ENCODE results near the gene FOXC1. TPM values are rescaled to one million over a fixed set of nuclear protein-coding genes. Genes with fewer than 3 reads are reported as not detected.

Gene FOXC1
- total RNA-seq, 1 experiment from 2014 or later, result not detected

DNA sequence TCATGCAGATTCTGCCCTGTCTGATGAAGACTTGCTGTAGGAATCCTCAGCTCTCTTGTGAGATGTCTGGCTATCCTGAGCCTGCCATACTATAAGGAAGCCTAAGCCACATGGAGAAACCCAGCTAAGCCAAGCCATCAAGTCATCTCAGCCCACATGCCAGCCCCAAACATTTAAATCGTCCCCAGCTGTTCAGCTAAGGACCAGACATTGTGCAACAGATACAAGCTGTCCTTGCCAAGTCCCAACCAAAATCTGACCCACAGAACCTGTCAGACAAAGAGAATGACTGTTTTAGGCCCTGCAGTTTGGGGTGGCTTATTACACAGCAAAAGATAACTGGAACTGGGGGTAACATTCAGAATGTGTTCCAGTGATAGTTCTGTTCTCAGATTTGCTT lies 36.8 kb upstream of the FOXC1 start:
- H2BK15ac ChIP-seq (ENCODE audit: low read depth, low read length), result no peak overlapping the region
- H3K9me3 Mint-ChIP-seq, result peaks cover 5 to 9% of the 10 kb centered on the region in 2 experiments
- TF ChIP-seq, protein P1, sequence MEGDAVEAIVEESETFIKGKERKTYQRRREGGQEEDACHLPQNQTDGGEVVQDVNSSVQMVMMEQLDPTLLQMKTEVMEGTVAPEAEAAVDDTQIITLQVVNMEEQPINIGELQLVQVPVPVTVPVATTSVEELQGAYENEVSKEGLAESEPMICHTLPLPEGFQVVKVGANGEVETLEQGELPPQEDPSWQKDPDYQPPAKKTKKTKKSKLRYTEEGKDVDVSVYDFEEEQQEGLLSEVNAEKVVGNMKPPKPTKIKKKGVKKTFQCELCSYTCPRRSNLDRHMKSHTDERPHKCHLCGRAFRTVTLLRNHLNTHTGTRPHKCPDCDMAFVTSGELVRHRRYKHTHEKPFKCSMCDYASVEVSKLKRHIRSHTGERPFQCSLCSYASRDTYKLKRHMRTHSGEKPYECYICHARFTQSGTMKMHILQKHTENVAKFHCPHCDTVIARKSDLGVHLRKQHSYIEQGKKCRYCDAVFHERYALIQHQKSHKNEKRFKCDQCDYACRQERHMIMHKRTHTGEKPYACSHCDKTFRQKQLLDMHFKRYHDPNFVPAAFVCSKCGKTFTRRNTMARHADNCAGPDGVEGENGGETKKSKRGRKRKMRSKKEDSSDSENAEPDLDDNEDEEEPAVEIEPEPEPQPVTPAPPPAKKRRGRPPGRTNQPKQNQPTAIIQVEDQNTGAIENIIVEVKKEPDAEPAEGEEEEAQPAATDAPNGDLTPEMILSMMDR (conservative IDR thresholded peaks at IDR 0.05), result no peak

More for the DNA sequence above, 36.8 kb upstream of the FOXC1 start:
- Histone ChIP-seq H3K27ac (ENCODE audit: insufficient read length, low read depth, low read length) (no peak overlapping the region), H2BK120ac (ENCODE audit: low read depth, low read length, poor library complexity, severe bottlenecking) (no peak overlapping the region), H2AK5ac (ENCODE audit: insufficient read length, low read length) (no peak overlapping the region), H3K14ac (ENCODE audit: insufficient read depth, low read length) (no peak overlapping the region), H4K8ac (replicated peaks; ENCODE audit: insufficient read length, low read depth, low read length) (no peak overlapping the region), H2BK20ac (ENCODE audit: low read depth, low read length, poor library complexity, severe bottlenecking) (no peak overlapping the region), H3K79me2 (ENCODE audit: insufficient read depth, low read length) (no peaks in the 10 kb centered on the region), H3T11ph (ENCODE audit: low read length) (no peak overlapping the region), H3K27me3 (ENCODE audit: insufficient read depth, low read length) (no peaks in the 10 kb centered on the region), H2BK12ac (ENCODE audit: insufficient read length, low read depth, low read length) (no peak overlapping the region), H2AFZ (ENCODE audit: low read length) (no peak overlapping the region), H4K5ac (ENCODE audit: insufficient read length, low read depth, low read length) (no peak overlapping the region), H3K23me2 (ENCODE audit: insufficient read length, low read depth, low read length, poor library complexity, severe bottlenecking) (no peaks in the 10 kb centered on the region), H3K9me3 (ENCODE audit: control insufficient read depth, low read depth, low read length) (no peaks in the 10 kb centered on the region), H2BK5ac (ENCODE audit: insufficient read length, low read length) (no peak overlapping the region), H3K79me1 (ENCODE audit: insufficient read depth, low read depth, low read length, poor library complexity, severe bottlenecking) (no peaks in the 10 kb centered on the region), H4K91ac (ENCODE audit: insufficient read length, low read depth, low read length) (no peak overlapping the region), H3K4me2 (ENCODE audit: insufficient read depth, insufficient read length, low read length) (no peak overlapping the region), H3K9ac (ENCODE audit: extremely low read depth, insufficient read length, low read length) (no peak overlapping the region), H3K23ac (ENCODE audit: insufficient read length, low read depth, low read length) (no peak overlapping the region), H3K4me1 (ENCODE audit: insufficient read depth, low read length) (no peaks in the 10 kb centered on the region), H3K56ac (ENCODE audit: insufficient read length, low read depth, low read length) (no peak overlapping the region), H3K4ac (ENCODE audit: low read depth, low read length) (no peak overlapping the region), H3K18ac (ENCODE audit: insufficient read length, low read depth, low read length) (no peak overlapping the region), H4K20me1 (ENCODE audit: control insufficient read depth, insufficient read depth, insufficient read length) (no peaks in the 10 kb centered on the region)
- no peak overlapping the region for H3K27ac Mint-ChIP-seq
- H3K4me3 Mint-ChIP-seq, result no peak overlapping the region
- peaks cover 33 to 34% of the 10 kb centered on the region in 2 experiments for H3K4me1 Mint-ChIP-seq
- peaks cover 0 to 13% (median 2%) of the 10 kb centered on the region in 3 experiments; a peak in 2 of 7 replicates for H3K36me3 Mint-ChIP-seq (ENCODE audit: insufficient read depth in 1 of 3, low read depth in 3 of 3)
- no CpG with 5 or more reads among the region's 1 CpG for WGBS (ENCODE audit: extremely low coverage, insufficient read length, low lambda C conversion rate)
- H3K27me3 Mint-ChIP-seq (ENCODE audit: low read depth), result peaks cover 19% of the 10 kb centered on the region
- no peak for DNase-seq

Measured in H9 (cell line).